Stimulated activated CD8-positive, alpha-beta memory T cell treated with anti-CD3 and anti-CD28 coated beads, Interleukin-12 subunit alpha, Interleukin-12 subunit beta, amount 100 ng/mL, for 1 hour (primary cell): ENCODE data around the gene IFI35.
"Not testable (repeated sequence)": the region's sequence is repeated elsewhere in the genome, so short reads cannot be mapped to it uniquely, and the experiment has no call there.

Experiments
- DNase-seq: peaks from one replicate; pipeline ENCODE4 v3.0.0-alpha.2; 2020; ENCODE audit warnings: low read depth

Gene IFI35

DNA sequence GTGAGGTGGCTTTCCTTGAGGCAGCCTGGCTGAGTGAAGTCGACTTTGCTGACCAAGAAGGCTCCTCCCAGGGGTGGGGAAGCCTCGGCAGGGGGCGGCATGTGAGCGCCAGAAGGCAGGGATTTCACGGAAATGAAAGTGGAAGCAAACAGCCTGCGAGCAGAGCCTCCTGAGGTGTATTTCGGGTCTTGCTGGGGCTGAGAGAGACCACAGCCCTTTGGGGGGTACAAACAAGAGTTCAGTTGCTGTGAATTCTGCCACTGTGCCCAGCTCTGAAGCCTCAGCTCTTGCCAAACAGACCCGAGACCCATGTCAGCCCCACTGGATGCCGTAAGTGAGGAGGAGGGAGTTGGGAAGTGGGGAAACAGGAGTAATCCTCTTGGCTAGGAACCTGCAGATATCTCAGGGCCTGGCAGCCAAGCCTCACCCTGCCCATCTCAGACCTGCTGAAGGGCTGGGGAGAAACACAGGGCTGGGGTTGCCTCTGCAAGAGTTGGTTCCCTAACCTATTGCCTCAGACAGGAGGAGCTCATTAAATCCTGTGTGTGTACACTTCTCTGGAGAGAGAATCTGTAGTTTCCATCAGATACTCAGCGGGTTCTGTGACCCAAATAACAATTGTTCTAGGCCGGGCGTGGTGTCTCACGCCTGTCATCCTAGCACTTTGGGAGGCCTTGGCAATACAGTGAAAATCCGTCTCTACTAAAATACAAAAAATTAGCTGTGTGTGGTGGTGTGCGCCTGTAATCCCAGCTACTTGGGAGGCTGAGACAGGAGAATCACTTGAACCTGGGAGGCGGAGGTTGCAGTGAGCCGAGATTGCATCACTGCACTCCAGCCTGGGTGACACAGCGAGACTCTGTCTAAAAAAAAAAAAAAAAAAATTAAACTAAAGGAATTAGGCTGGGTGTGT lies at the start of gene IFI35:
IFI35 (plus strand) TSS at position 146 of the 913 bp plus-strand sequence; CDS start at position 310, 164 bp downstream.
- peak; percentile 77 for DNase-seq

DNA sequence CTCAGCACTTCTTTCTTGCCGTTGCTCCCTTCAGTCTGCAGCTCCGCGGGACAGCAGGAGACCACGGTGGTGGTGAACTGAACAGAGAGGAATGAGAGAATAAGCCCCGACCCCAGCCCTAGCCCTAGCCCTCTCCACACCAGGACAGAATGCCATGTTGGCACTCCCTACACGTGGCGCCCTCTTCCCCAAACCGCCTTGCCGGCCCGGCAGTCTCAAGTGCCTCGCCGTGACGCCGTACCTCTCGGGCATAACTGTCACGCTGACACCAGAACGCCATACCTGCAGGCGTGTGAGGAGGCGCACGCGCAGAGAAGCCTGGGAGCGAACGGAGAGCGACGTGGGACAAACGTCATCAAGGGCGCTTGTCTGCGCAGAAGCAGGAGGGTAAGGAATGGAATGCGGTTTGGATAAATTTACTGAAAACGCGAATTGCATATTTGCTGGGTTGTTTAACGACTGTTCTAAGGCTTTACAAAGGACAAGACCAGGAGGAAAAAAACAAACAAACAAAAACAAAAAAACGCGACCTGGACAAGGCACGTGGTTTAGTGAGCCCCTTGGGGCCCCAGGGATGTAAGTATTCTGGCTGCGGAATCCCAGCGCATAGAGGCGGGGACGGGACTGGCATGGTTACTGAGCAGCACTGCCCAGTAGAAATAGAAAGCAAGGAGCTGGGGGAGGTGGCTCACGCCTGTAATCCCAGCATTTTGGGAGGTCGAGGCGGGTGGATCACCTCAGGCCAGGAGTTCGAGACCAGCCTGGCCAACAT lies 42.2 kb upstream of the IFI35 start, which contains the start of gene AARSD1:
AARSD1 (minus strand) TSS at position 294 of the 772 bp plus-strand sequence; CDS start at position 280, 14 bp downstream.
- peak; percentile 79 for DNase-seq

DNA sequence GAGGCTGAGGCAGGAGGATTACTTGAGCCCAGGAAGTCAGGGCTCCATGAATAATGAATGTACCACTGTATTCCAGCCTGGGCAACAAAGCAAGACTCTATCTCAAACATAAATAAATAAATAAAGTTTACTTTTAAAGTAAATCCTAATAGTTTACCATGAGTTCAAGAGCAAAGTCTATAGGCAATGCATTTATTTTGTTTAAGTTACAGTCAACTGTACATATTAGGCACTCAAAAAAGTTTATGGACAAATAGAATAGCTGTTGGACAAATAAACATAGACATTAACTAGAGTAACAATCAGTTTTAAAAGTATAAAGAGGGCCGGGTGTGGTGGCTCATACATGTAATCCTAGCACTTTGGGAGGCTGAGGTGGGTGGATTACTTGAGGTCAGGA lies 38.7 kb upstream of the IFI35 start:
- DNase-seq: no peak

DNA sequence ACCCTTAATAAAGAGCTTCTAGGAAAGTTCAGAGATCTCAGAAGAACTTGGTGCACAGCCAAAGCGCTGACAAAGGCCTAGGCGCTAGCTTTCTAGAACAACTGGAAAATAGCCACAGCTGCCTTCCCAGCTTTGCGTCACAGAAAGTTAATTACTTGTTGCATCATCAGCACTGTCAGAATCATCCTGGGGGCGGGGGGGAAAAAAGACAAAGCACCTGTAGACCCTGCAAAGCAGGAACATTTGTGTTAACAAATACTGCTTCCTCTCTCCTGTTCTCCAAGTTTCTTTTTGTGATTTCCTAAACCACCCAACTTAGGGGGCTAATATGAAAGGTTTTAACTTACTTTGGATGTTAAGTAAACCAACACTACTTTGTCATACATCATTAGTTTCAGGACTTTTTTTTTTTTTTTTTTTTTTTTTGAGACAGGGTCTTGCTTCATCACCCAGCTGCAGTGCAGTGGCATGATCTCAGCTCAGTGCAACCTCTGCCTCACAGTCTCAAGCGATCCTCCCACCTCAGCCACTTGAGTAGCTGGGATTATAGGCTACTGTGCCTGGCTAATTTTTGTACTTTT lies 37.5 kb upstream of the IFI35 start:
- no peak for DNase-seq

DNA sequence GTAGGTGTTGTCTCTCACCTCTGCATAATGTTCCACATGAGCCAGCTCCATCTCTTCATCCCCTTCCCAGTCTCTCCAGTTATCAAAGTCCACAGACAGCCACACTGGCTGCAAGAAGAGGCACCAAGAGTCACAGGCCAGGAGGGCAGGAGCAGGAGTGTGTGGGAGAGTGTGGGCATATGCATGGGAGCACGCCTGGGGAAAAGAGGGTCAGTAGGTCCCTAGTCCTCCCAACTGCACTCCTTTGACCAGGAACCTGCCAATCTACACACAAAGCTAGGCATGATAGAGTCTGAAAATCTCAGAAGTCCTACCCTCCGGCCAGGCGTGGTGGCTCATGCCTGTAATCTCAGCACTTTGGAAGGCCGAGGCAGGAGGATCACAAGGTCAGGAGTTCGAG lies 35.0 kb upstream of the IFI35 start:
- DNase-seq: no peak

DNA sequence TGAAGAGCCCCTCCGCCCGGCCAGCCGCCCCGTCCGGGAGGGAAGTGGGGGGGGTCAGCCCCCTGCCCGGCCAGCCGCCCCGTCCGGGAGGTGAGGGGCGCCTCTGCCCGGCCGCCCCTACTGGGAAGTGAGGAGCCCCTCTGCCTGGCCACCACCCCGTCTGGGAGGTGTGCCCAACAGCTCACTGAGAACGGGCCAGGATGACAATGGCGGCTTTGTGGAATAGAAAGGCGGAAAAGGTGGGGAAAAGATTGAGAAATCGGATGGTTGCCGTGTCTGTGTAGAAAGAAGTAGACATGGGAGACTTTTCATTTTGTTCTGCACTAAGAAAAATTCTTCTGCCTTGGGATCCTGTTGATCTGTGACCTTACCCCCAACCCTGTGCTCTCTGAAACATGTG lies 33.3 kb upstream of the IFI35 start:
- not testable (repeated sequence) for DNase-seq

DNA sequence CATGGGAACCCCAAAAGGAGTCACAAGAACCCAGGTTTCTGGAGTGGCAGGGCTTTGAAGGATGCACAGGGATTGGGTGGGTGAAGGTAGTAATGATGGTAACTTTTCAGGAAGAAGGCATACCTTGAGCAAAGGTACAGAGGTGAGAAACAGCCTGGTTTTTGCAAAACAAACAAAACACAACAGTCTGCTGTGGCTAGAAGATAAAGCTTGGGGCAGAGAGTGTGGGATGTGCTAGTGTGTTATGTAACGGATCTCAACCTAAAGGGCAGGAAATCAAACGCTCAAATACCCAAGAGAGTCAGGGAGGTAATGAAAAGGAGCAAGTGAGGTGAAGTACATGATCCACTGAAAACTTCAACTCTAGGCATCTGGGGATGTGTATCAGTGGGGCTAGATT lies 31.3 kb upstream of the IFI35 start:
- DNase-seq: no peak

DNA sequence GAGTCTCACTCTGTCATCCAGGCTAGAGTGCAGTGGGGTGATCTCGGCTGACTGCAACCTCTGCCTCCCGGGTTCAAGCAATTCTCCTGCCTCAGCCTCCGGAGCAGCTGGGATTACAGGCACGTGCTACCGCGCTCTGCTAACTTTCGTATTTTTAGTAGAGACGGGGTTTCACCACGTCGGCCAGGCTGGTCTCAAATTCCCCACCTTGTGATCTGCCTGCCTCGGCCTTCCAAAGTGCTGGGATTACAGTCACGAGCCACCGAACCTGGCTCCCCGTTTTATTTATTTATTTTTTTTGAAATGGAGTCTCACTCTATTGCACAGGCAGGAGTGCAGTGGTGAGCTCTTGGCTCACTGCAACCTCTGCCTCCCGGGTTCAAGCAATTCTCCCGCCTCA lies 30.9 kb upstream of the IFI35 start:
- not testable (repeated sequence) for DNase-seq

DNA sequence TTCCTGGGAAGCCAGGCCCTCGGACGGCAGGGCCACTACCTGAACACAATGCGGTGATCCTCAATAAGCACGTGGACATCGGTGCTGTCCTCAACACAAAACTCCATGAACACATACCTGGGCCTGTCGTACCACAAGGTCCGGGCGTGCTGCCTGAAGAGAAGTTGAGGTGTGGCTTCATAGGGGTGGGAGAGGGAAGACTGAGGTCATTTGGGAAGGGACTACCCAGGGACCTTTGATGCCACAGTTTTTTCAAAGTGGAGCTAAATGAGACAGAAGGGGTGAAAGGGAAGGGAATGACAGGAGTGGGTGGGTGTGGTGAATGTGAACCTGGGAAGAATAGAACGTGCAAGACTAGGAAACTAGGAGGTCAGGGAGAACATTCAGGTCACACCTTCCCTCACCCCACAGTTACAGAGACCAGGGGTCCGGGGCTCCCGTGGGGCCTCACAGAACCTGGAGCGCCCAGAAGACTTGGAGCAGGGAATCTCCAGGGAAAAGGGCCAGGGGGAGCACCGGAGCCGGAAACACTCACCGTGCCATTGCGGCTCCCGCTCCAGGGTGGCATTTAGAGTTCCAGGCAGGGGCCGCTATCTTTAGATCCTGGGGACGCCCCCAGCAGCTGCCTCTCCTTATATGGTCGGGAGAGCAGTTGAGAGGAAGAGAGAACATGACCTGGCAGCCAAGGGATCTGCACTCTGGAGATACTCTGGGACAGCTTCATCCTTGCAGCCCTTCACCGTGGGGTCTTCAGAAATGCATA lies 26.9 kb upstream of the IFI35 start, which contains the start of gene PTGES3L:
PTGES3L (minus strand) TSS at position 570 of the 763 bp plus-strand sequence; CDS start at position 543, 27 bp downstream.
- no peak for DNase-seq

DNA sequence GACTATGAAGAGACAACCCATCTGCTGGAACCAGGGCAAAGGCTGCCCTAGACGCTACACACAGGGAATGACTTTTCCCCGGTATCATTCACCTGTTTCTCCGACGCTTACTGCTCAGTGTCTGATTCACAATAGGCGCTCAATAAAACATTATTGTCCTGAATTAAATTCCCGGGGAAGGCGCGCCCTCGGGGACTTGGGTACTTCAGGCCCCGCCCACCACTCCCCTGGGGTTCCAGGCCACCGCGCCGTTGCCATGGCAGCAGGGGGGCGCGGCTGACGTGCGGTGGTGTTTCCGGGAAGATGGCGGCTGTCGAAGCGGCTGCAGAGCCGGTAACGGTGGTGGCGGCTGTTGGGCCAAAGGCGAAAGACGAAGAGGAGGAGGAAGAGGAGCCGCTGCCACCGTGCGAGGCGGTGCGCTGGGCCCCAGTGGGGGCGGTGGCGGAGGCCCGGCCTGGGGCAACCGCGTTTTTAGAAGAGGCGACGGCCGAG lies 26.3 kb upstream of the IFI35 start, which contains the start of gene RUNDC1:
RUNDC1 (plus strand) TSS at position 292 of the 492 bp plus-strand sequence; CDS start at position 304, 12 bp downstream.
- peak; percentile 85 for DNase-seq

DNA sequence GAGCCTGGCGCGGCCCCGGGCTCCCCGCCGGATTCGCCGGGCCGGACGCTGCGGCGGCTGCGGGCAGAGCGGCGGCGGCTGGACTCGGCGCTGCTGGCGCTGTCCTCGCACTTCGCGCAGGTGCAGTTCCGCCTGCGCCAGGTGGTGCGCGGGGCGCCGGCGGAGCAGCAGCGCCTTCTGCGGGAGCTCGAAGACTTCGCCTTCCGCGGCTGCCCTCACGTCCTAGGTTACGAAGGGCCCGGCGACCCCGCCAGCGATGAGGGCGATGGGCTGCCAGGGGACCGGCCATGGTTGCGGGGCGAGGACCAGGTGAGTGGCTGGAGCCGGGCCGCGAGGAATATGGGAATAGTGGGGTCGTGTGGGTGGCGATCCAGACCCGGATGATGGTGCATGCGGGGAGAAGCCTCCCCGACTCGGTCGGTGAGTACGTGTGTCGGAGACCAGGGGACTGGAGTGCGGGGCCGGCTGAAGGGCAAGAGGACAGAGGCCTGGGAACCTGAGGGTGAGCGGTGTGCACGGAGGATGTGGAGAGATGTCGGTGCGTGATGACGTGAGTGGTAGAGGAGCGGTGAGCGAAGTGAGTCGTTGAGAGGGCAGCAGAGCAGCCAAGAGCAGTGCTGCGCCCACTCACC lies 25.7 kb upstream of the IFI35 start:
- no peak for DNase-seq

DNA sequence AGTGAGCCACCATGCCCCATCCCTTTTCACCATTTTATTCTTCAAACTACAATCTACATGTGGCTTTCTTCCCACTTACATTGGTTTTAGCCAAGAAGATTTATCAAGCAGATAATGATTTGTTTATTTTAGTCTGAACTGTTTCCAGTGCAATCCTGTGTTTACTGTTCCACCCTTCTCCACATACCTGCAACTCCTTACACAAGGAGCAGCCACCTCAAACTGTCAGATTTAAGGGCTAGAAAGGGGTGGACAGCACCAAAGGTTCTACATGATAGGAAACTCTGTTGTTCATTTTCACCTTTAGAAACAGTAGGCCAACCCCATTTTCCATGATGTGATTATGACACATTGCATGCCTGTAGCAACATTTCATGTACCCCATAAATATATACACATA lies 24.3 kb upstream of the IFI35 start:
- no peak for DNase-seq

DNA sequence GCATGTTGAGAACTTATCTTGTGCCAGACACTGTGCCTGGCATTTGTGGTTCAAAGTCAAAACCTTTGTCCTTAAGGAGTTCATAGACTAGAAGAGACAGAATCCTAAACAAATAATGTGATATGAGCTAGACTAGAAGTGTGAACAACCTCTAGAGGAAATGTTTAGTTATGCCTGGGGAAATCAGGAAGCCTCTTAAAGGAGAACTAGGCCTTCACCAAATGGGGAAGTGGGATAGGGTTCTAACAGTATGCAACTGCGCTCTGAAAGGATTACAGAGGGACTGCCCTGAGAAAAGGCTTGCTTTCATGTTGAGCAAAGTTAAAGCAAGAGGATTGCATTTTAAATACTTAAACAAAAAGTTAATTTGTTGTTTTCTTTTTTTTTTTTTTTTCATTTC lies 21.4 kb upstream of the IFI35 start:
- DNase-seq: no peak

DNA sequence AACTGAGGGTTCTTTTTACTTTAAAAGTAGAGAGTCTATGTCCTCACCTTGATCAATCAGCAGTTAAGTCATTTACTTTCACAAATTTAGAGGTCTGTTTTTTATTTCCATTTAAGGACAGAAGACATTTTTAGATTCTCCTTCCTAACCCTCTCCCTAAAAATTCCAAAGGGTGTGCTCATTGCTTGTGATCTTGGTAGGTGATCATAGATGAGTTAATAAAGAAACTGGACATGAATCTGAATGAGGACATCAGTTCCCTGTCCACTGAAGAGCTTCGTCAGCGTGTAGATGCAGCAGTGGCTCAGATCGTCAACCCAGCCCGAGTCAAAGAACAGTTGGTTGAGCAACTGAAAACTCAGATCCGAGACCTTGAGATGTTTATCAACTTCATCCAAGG lies 17.4 kb upstream of the IFI35 start:
- DNase-seq: no peak

DNA sequence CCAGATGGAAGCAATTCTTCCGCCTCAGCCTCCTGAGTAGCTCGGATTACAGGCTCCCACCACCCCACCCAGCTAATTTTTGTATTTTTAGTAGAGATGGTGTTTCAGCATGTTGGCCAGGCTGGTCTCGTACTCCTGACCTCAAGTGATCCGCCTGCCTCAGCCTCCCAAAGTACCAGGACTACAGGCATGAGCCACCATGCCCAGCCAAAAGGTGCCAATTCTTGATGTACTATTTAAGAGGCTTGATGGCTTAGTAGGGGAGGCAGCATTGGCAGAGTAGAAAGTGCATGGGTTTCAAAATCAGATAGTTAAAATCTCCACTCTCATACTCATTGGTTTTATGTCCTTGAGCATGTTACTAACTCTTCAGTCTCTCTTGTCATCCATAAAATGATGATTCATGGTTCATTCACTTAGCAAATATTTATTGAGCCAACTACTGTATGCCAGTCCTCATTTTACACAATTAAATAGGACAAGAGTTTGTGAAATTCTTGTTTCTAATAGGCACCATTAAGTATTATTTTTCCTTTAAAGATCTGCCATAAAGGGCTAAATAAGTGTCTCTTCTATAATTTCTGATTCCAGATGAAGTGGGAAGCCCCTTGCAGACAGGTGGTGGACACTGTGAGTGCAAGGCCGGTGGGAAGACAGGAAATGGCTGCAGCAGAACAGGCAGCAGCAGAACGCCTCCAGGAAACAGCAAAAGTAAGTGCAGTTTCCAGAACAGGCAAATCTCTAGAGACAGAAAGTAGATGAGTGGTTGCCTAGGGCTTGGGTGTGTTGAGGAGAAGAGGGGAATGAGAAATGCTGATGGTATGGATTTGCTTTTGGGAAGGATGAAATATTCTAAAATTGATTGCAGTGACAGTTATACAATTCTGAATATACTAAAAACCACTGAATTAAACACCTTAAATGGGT lies 16.6 kb upstream of the IFI35 start:
- DNase-seq: no peak

DNA sequence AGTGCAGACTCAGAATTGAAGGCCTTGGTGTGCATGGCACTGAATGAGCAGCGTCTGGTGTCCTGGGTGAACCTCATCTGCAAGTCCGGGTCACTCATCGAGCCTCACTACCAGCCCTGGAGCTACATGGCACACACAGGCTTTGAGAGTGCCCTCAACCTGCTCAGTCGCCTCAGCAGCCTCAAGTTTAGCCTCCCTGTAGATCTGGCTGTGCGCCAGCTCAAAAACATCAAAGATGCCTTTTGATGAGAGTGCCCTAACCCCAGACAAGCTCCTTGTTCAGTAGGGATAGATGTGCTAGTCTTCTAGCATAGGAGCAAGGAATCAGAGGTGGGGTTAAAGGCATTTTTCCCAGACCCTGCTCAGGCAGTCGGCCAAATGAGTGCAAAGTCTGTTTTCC lies 15.1 kb upstream of the IFI35 start:
- DNase-seq: no peak

DNA sequence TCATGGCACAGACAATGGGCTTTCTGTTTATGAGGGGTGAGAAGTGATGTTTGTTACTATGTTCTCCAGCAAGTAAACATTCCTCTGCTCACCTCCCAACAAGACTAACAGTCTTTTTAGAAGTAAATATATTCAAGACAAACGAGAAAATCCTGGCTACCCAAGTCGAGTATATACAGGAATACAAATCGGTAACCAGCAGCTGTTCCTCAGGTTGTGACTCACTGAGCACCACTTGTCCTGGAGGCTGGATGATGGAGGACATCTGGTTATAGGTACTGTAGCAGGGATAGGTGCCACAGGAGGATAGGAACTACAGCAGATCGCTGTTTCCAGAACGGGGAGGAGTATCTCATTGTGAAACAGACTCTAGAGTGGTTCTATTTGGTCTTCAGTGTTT lies 13.7 kb upstream of the IFI35 start:
- DNase-seq: no peak

DNA sequence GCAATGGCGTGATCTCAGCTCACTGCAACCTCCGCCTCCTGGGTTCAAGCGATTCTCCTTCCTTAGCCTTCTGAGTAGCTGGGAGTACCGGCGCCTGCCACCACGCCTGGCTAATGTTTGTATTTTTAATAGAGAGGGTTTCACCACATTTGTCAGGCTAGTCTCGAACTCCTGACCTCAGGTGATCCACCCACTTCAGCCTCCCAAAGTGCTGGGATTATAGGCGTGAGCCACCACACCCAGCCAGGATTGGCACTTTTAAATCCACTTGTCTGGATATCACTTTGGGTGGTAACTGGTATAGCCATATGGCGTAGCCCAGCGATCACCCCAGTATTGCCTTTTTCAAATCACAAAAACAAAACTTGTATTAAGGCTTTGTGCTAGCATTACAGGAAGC lies 12.7 kb upstream of the IFI35 start:
- DNase-seq: not testable (repeated sequence)

DNA sequence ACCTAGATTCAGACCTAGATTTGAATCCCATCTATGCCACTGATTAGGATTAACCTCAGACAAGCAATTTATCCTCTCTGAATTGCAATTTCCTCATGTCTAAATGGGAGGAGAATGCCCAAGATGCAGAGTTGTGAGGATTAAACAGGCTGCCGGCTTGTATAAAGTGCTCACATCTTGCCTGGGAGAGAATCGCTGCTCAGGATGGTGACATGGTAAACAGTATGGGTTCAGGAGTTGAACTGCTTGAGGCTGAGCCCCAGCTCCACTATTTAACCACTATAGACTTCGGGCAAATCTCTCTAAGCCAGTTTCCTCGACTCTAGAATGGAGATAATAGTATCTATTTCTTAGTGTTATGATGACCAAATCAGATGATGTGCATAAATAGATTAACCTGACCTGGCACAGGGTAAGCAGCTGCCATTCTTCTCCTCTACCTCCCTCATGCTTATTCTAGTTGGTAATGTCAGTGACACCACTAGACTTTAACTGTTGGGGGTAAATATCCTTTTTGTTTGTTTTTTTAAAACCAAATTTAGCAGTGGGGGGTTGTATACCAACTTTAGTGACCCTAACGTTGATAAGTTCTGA lies 9.1 kb upstream of the IFI35 start:
- DNase-seq: no peak
